DND-41 (cell line): ENCODE results near the gene SAMD9.
"Not testable (repeated sequence)": the region's sequence is repeated elsewhere in the genome, so short reads cannot be mapped to it uniquely, and the experiment has no call there.

Experiments
- CTCF ChIP-seq: IDR thresholded peaks from 2 replicates; pipeline ENCODE4 v1.5.1; 2012; ENCODE audit warnings: borderline replicate concordance, low read length, moderate library complexity, mild to moderate bottlenecking; ENCODE audit not compliant: poor library complexity, severe bottlenecking; ENCODE audit errors: extremely low read depth
- EZH2 ChIP-seq: IDR thresholded peaks from 3 replicates; pipeline ENCODE4 v1.6.1; 2012; ENCODE audit warnings: borderline replicate concordance, low read depth, mild to moderate bottlenecking, moderate library complexity, low read length, inconsistent platforms; ENCODE audit not compliant: severe bottlenecking

- not testable (repeated sequence) for TF ChIP-seq EZH2, CTCF
Observed at GRCh38 chr7:93126954-93127353, 9.2 kb upstream of the SAMD9 start.
